HEK293 (cell line): ENCODE measurements around the gene CYP4F22.

Experiments
- ATF2 ChIP-seq: fragments of 450-650 bp; formaldehyde crosslinking; IDR thresholded peaks from 2 replicates; pipeline ENCODE4 v1.5.1; 2016; ENCODE audit warnings: missing biosample characterization, missing genetic modification characterization, low read depth
- KLF8 ChIP-seq: fragments of 450-650 bp; formaldehyde crosslinking; IDR thresholded peaks from 2 replicates; pipeline ENCODE4 v1.5.1; 2016; ENCODE audit warnings: missing biosample characterization, missing genetic modification characterization
- MZF1 ChIP-seq: fragments of 450-650 bp; formaldehyde crosslinking; IDR thresholded peaks from 2 replicates; pipeline ENCODE4 v1.5.1; 2017; ENCODE audit warnings: missing biosample characterization, missing genetic modification characterization, borderline replicate concordance
- OSR2 ChIP-seq: fragments of 450-650 bp; formaldehyde crosslinking; IDR thresholded peaks from 2 replicates; pipeline ENCODE4 v1.5.1; 2016; ENCODE audit warnings: missing biosample characterization, missing genetic modification characterization
- SCRT2 ChIP-seq: fragments of 450-650 bp; formaldehyde crosslinking; IDR thresholded peaks from 2 replicates; pipeline ENCODE4 v1.5.1; 2016; ENCODE audit warnings: missing biosample characterization, missing genetic modification characterization
- WT1 ChIP-seq: fragments of 450-650 bp; formaldehyde crosslinking; IDR thresholded peaks from 2 replicates; pipeline ENCODE4 v1.5.1; 2016; ENCODE audit warnings: missing biosample characterization, missing genetic modification characterization
- ZBTB1 ChIP-seq: fragments of 450-650 bp; formaldehyde crosslinking; IDR thresholded peaks from 2 replicates; pipeline ENCODE4 v1.5.1; 2016; ENCODE audit warnings: missing biosample characterization, missing genetic modification characterization
- ZBTB11 ChIP-seq: fragments of 450-650 bp; formaldehyde crosslinking; conservative IDR thresholded peaks from 2 replicates; pipeline ENCODE4 v1.5.1; 2016; ENCODE audit warnings: low read depth, missing biosample characterization, missing genetic modification characterization
- ZBTB17 ChIP-seq: fragments of 450-650 bp; formaldehyde crosslinking; IDR thresholded peaks from 2 replicates; pipeline ENCODE4 v1.5.1; 2016; ENCODE audit warnings: missing biosample characterization, missing genetic modification characterization
- ZBTB48 ChIP-seq: fragments of 450-650 bp; formaldehyde crosslinking; IDR thresholded peaks from 2 replicates; pipeline ENCODE4 v1.5.1; 2016; ENCODE audit warnings: missing biosample characterization, missing genetic modification characterization
- ZFP37 ChIP-seq: fragments of 450-650 bp; formaldehyde crosslinking; IDR thresholded peaks from 2 replicates; pipeline ENCODE4 v1.5.1; 2016; ENCODE audit warnings: missing biosample characterization, missing genetic modification characterization
- ZIC2 ChIP-seq: fragments of 450-650 bp; formaldehyde crosslinking; IDR thresholded peaks from 2 replicates; pipeline ENCODE4 v1.5.1; 2016; ENCODE audit warnings: missing biosample characterization, missing genetic modification characterization
- ZNF133 ChIP-seq: fragments of 450-650 bp; formaldehyde crosslinking; IDR thresholded peaks from 2 replicates; pipeline ENCODE4 v1.5.1; 2016; ENCODE audit warnings: missing biosample characterization, missing genetic modification characterization
- ZNF16 ChIP-seq: fragments of 450-650 bp; formaldehyde crosslinking; IDR thresholded peaks from 2 replicates; pipeline ENCODE4 v1.5.1; 2016; ENCODE audit warnings: low read depth, missing biosample characterization, missing genetic modification characterization
- ZNF174 ChIP-seq: fragments of 450-650 bp; formaldehyde crosslinking; IDR thresholded peaks from 2 replicates; pipeline ENCODE4 v1.5.0; 2017; ENCODE audit warnings: missing biosample characterization, mild to moderate bottlenecking, missing genetic modification characterization
- ZNF19 ChIP-seq: fragments of 450-650 bp; formaldehyde crosslinking; IDR thresholded peaks from 2 replicates; pipeline ENCODE4; 2016; ENCODE audit warnings: missing biosample characterization, missing genetic modification characterization, low read depth
- ZNF2 ChIP-seq: fragments of 450-650 bp; formaldehyde crosslinking; IDR thresholded peaks from 2 replicates; pipeline ENCODE4 v1.5.1; 2016; ENCODE audit warnings: missing biosample characterization, missing genetic modification characterization
- ZNF335 ChIP-seq: fragments of 450-650 bp; formaldehyde crosslinking; conservative IDR thresholded peaks from 2 replicates; pipeline ENCODE4 v1.5.1; 2016; ENCODE audit warnings: missing biosample characterization, missing genetic modification characterization
- ZNF341 ChIP-seq: fragments of 450-650 bp; formaldehyde crosslinking; IDR thresholded peaks from 2 replicates; pipeline ENCODE4; 2016; ENCODE audit warnings: low read depth, missing biosample characterization, missing genetic modification characterization
- ZNF362 ChIP-seq: fragments of 450-650 bp; formaldehyde crosslinking; IDR thresholded peaks from 2 replicates; pipeline ENCODE4 v1.5.1; 2016; ENCODE audit warnings: missing biosample characterization, missing genetic modification characterization
- ZNF37A ChIP-seq: fragments of 450-650 bp; IDR thresholded peaks from 2 replicates; pipeline ENCODE4 v1.5.1; 2018; ENCODE audit warnings: missing biosample characterization, missing genetic modification characterization
- ZNF391 ChIP-seq: fragments of 450-650 bp; formaldehyde crosslinking; IDR thresholded peaks from 2 replicates; pipeline ENCODE4 v1.5.1; 2016; ENCODE audit warnings: low read depth, missing biosample characterization, missing genetic modification characterization, borderline replicate concordance
- ZNF433 ChIP-seq: fragments of 450-650 bp; formaldehyde crosslinking; IDR thresholded peaks from 2 replicates; pipeline ENCODE4 v1.5.1; 2016; ENCODE audit warnings: missing biosample characterization, missing genetic modification characterization, low read depth
- ZNF449 ChIP-seq: fragments of 450-650 bp; formaldehyde crosslinking; IDR thresholded peaks from 2 replicates; pipeline ENCODE4 v1.5.1; 2017; ENCODE audit warnings: missing biosample characterization, mild to moderate bottlenecking, missing genetic modification characterization, moderate library complexity
- ZNF48 ChIP-seq: fragments of 450-650 bp; formaldehyde crosslinking; IDR thresholded peaks from 2 replicates; pipeline ENCODE4 v1.5.1; 2016; ENCODE audit warnings: missing biosample characterization, missing genetic modification characterization
- ZNF488 ChIP-seq: fragments of 450-650 bp; formaldehyde crosslinking; IDR thresholded peaks from 2 replicates; pipeline ENCODE4 v1.5.1; 2016; ENCODE audit warnings: missing biosample characterization, missing genetic modification characterization
- ZNF501 ChIP-seq: fragments of 450-650 bp; formaldehyde crosslinking; IDR thresholded peaks from 2 replicates; pipeline ENCODE4 v1.5.1; 2016; ENCODE audit warnings: missing biosample characterization, missing genetic modification characterization
- ZNF514 ChIP-seq: fragments of 450-650 bp; formaldehyde crosslinking; IDR thresholded peaks from 2 replicates; pipeline ENCODE4 v1.5.1; 2016; ENCODE audit warnings: missing biosample characterization, missing genetic modification characterization
- ZNF530 ChIP-seq: fragments of 450-650 bp; formaldehyde crosslinking; IDR thresholded peaks from 2 replicates; pipeline ENCODE4 v1.5.1; 2016; ENCODE audit warnings: low read depth, missing biosample characterization, missing genetic modification characterization
- ZNF555 ChIP-seq: fragments of 450-650 bp; formaldehyde crosslinking; conservative IDR thresholded peaks from 2 replicates; pipeline ENCODE4 v1.5.1; 2017; ENCODE audit warnings: missing biosample characterization, mild to moderate bottlenecking, missing genetic modification characterization, inconsistent platforms
- ZNF626 ChIP-seq: fragments of 450-650 bp; sonication (Bioruptor Pico); formaldehyde crosslinking; IDR thresholded peaks from 2 replicates; pipeline ENCODE4 v1.5.1; 2018; ENCODE audit warnings: missing biosample characterization, missing genetic modification characterization, inconsistent platforms
- ZNF768 ChIP-seq: fragments of 450-650 bp; formaldehyde crosslinking; IDR thresholded peaks from 2 replicates; pipeline ENCODE4 v1.5.1; 2018; ENCODE audit warnings: missing biosample characterization, mild to moderate bottlenecking, missing genetic modification characterization
- ZNF791 ChIP-seq: fragments of 450-650 bp; formaldehyde crosslinking; IDR thresholded peaks from 2 replicates; pipeline ENCODE4 v1.5.1; 2016; ENCODE audit warnings: missing biosample characterization, missing genetic modification characterization
- ZNF830 ChIP-seq: fragments of 450-650 bp; IDR thresholded peaks from 2 replicates; pipeline ENCODE4 v1.5.0; 2018; ENCODE audit warnings: missing biosample characterization, missing genetic modification characterization, low read depth, mild to moderate bottlenecking, moderate library complexity
- ZSCAN30 ChIP-seq: fragments of 450-650 bp; IDR thresholded peaks from 2 replicates; pipeline ENCODE4 v1.5.1; 2018; ENCODE audit warnings: missing biosample characterization, mild to moderate bottlenecking, missing genetic modification characterization, moderate library complexity

Gene CYP4F22

GRCh38 chr19:15584541-15585115 is 76.3 kb downstream of the CYP4F22 start (continued):
- TF ChIP-seq ZBTB11 (tag by site-specific recombination): no peak
- TF ChIP-seq ZNF2: no peak; the same call in 1 of the 2 replicates
- no peak for TF ChIP-seq ZNF433 (tag by site-specific recombination)
- no peak for TF ChIP-seq ZNF514 (tag by site-specific recombination)
- TF ChIP-seq ZNF488 (tag by site-specific recombination): no peak
- no peak for TF ChIP-seq ZNF768
- no peak for TF ChIP-seq ZNF791 (tag by site-specific recombination)
- TF ChIP-seq ZNF449: no peak
- TF ChIP-seq OSR2 (tag by site-specific recombination): no peak
- TF ChIP-seq ZNF133: no peak
- TF ChIP-seq ZNF626 (tag by site-specific recombination): no peak
- TF ChIP-seq ZBTB1 (tag by site-specific recombination): no peak
- TF ChIP-seq ATF2 (tag by site-specific recombination): no peak
- TF ChIP-seq ZNF830 (tag by site-specific recombination): no peak
- TF ChIP-seq ZNF174: no peak
- no peak for TF ChIP-seq SCRT2 (tag by site-specific recombination)
- TF ChIP-seq MZF1: no peak
- TF ChIP-seq ZNF16: peak; percentile 96
- peak; percentile 67 for TF ChIP-seq ZIC2 (tag by site-specific recombination)
- TF ChIP-seq ZNF501 (tag by site-specific recombination): no peak
- TF ChIP-seq ZSCAN30 (tag by site-specific recombination): no peak
- TF ChIP-seq ZNF555: no peak
- no peak for TF ChIP-seq ZNF19
- no peak for TF ChIP-seq ZNF37A (tag by site-specific recombination)
- no peak; the same call in 1 of the 2 replicates for TF ChIP-seq KLF8
- TF ChIP-seq ZNF341 (tag by site-specific recombination): no peak
- TF ChIP-seq ZNF391 (tag by site-specific recombination): no peak
- no peak for TF ChIP-seq WT1 (tag by site-specific recombination)
- TF ChIP-seq ZFP37 (tag by site-specific recombination): no peak
- TF ChIP-seq ZBTB48 (tag by site-specific recombination): peak; percentile 36; the same call in 1 of the 2 replicates
- TF ChIP-seq ZNF335 (tag by site-specific recombination): no peak; the same call in 1 of the 2 replicates
- TF ChIP-seq ZNF362 (tag by site-specific recombination): no peak
- no peak for TF ChIP-seq ZNF48 (tag by site-specific recombination)
- TF ChIP-seq ZBTB17 (tag by site-specific recombination): peak; percentile 91
- TF ChIP-seq ZNF530 (tag by site-specific recombination): no peak
